ENCODE results near the gene CXorf65.

Gene CXorf65

DNA sequence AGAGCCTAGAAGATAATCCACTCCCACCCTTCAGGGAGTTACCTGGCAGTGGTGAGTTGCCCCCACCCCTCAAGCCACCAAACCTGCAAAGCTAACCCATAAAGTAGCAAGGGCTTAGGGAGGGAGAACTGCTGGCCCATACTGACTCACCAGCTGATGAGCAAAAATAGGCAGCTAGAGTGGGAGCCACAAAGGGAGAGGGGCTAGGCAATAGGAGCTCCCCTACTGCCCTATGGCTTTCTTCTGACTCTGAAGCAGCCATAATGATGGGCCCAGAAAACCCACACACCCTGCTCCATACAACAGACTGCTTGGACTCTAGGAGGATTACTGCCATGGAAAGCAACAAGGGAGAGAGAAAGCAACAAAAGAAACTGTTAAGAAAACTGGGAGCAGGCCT lies 46.4 kb downstream of the CXorf65 start:
- no peak for DNase-seq

- no peak for DNase-seq
Measured at GRCh38 chrX:71057848-71058530, 48.6 kb downstream of the CXorf65 start.

- no peak for DNase-seq
Measured at GRCh38 chrX:71056867-71057266, 49.7 kb downstream of the CXorf65 start.
